ENCODE data around the gene PNPLA7. TPM values are rescaled to one million over a fixed set of nuclear protein-coding genes. Genes with fewer than 3 reads are reported as not detected.

Gene PNPLA7
- total and polyA plus RNA-seq, 2 of the 13 experiments (the other 11 are each of a cell fraction or from before 2014, with no cell fraction given): 0.42 to 1.5 TPM

GRCh38 chr9:137445930-137446431, 104.2 kb downstream of the PNPLA7 start:
- H2AFZ ChIP-seq (ENCODE audit: low read length): no peak overlapping the region
- POLR2A ChIA-PET: interaction anchor here (3.3 kb wide), 1 partner anchor 23 kb away, joined by 12 read pairs; the partner anchor contains the start of genes EXD3 and NOXA1
- H3K36me3 ChIP-seq (replicated peaks in 1 of 2; ENCODE audit: control insufficient read depth in 1 of 2, insufficient read depth in 2 of 2, low read length in 2 of 2): peaks cover 0 to 13% of the 10 kb centered on the region in 2 experiments; a peak in 3 of 5 replicates
- H4K20me1 ChIP-seq (ENCODE audit: insufficient read depth, low read length): peaks cover 7% of the 10 kb centered on the region; the same call in 1 of the 2 replicates
- no peak overlapping the region for H3K4me3 ChIP-seq (replicated peaks in 1 of 3; ENCODE audit: insufficient read depth in 1 of 3, low read depth in 2 of 3, low read length in 3 of 3)
- H3K9me3 ChIP-seq (ENCODE audit: low read length): no peaks in the 10 kb centered on the region
- DNase-seq (ENCODE audit: low spot score) (no peak), ATAC-seq (peak; percentile 1; the same call in 1 of the 3 replicates), FAIRE-seq (no peak)
- WGBS (ENCODE audit: low lambda C conversion rate): 90% methylated on average over 16 of the region's 19 CpGs
- no peak overlapping the region for H3K4me2 ChIP-seq (ENCODE audit: low read depth, low read length)
- intact Hi-C loops (cut with micrococcal nuclease; ENCODE audit: unreplicated experiment): loop anchor here (1.0 to 5.0 kb wide), 2 partner anchors 23 to 159 kb away; partner anchors contain the start of genes EXD3 and NOXA1
- no peaks in the 10 kb centered on the region for H3K27me3 ChIP-seq (ENCODE audit: control insufficient read depth in 1 of 2, insufficient read depth in 2 of 2, low read length in 2 of 2)
- in situ Hi-C loops (cut with HindIII; ENCODE audit: extremely low pct_ligation_motif_present, low pct_unique_long_range_greater_than_20kb): no loop called here
- H3K79me2 ChIP-seq (ENCODE audit: insufficient read depth, low read length): no peaks in the 10 kb centered on the region
- CTCF ChIA-PET (ENCODE audit: low intra/inter-chr PET ratio, low total read pairs): interaction anchor here (1.4 to 2.5 kb wide), 2 partner anchors 22 to 159 kb away, joined by 6 to 23 read pairs; partner anchors contain the start of genes EXD3 and NOXA1
- BruUV-seq (replicated peaks): no TSS peak
- no peak overlapping the region for H3K9ac ChIP-seq (ENCODE audit: insufficient read depth, low read depth, low read length)
- peaks cover 25% of the 10 kb centered on the region for H3K4me1 ChIP-seq (ENCODE audit: insufficient read depth, low read length)
- H3K27ac ChIP-seq (ENCODE audit: extremely low read length, insufficient read depth, low read length): no peak overlapping the region
- no peak for TF ChIP-seq FOXA1 (IDR thresholded peaks at IDR 0.05)
- no peak for TF ChIP-seq FOXA1 (CRISPR knock-in tag; IDR thresholded peaks at IDR 0.05)
- peak; percentile 2 for TF ChIP-seq ZNF687 (CRISPR knock-in tag; IDR thresholded peaks at IDR 0.05)
- TF ChIP-seq ZNF136 (CRISPR knock-in tag; IDR thresholded peaks at IDR 0.05; ENCODE audit: low read depth): no peak
- 0 out of 2 replicates have a peak, but pooled peaks have one; percentile 13 for TF ChIP-seq SMAD1 (CRISPR knock-in tag; IDR thresholded peaks at IDR 0.05; ENCODE audit: borderline replicate concordance, low read depth)
- TF ChIP-seq ZNF564 (CRISPR knock-in tag; IDR thresholded peaks at IDR 0.05): no peak
- TF ChIP-seq AGO1 (IDR thresholded peaks at IDR 0.05; ENCODE audit: low read depth, low read length, poor library complexity, severe bottlenecking): peak; percentile 74
- TF ChIP-seq YY1 (IDR thresholded peaks at IDR 0.05; ENCODE audit: insufficient read depth, insufficient replicate concordance, low read depth, low read length): peak; percentile 3
- no peak for TF ChIP-seq STAT6 (CRISPR knock-in tag; IDR thresholded peaks at IDR 0.05; ENCODE audit: borderline replicate concordance)
- TF ChIP-seq EZH2 (conservative IDR thresholded peaks at IDR 0.05; ENCODE audit: low read depth, low read length): no peak
- TF ChIP-seq ZNF773 (CRISPR knock-in tag; IDR thresholded peaks at IDR 0.05; ENCODE audit: borderline replicate concordance): no peak

Measured in HepG2 (cell line).